Measurements from ENCODE around the gene BICDL2.

GRCh38 chr16:2990891-2991290 is 45.9 kb downstream of the BICDL2 start:
- TF ChIP-seq, protein P1, sequence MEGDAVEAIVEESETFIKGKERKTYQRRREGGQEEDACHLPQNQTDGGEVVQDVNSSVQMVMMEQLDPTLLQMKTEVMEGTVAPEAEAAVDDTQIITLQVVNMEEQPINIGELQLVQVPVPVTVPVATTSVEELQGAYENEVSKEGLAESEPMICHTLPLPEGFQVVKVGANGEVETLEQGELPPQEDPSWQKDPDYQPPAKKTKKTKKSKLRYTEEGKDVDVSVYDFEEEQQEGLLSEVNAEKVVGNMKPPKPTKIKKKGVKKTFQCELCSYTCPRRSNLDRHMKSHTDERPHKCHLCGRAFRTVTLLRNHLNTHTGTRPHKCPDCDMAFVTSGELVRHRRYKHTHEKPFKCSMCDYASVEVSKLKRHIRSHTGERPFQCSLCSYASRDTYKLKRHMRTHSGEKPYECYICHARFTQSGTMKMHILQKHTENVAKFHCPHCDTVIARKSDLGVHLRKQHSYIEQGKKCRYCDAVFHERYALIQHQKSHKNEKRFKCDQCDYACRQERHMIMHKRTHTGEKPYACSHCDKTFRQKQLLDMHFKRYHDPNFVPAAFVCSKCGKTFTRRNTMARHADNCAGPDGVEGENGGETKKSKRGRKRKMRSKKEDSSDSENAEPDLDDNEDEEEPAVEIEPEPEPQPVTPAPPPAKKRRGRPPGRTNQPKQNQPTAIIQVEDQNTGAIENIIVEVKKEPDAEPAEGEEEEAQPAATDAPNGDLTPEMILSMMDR (IDR thresholded peaks at IDR 0.05), result no peak
- no peak for TF ChIP-seq POLR2A (IDR thresholded peaks at IDR 0.05)

Data from testis (tissue), 2 donors.